K562 treated with DMSO at 1 percent for 24 hours (cell line): Measurements from ENCODE around the gene COPS3. TPM values are rescaled to one million over a fixed set of nuclear protein-coding genes. Genes with fewer than 3 reads are reported as not detected.

Experiments
- total RNA-seq: library from RNA; unstranded; fragments of 300-600 nt; gene quantifications from 2 replicates; pipeline ENCODE4 v1.2.3, GENCODE V29; 2022; ENCODE audit warnings: low read depth; ENCODE audit not compliant: insufficient read depth

COPS3 gene
- 67.0 and 67.5 TPM in 2 replicates for total RNA-seq

GRCh38 chr17:17280613-17281549 lies at the start of gene COPS3:
Gene COPS3, minus strand, starts transcription at chr17:17281246. Its CDS starts 60 bp downstream, at chr17:17281186.

DNA sequence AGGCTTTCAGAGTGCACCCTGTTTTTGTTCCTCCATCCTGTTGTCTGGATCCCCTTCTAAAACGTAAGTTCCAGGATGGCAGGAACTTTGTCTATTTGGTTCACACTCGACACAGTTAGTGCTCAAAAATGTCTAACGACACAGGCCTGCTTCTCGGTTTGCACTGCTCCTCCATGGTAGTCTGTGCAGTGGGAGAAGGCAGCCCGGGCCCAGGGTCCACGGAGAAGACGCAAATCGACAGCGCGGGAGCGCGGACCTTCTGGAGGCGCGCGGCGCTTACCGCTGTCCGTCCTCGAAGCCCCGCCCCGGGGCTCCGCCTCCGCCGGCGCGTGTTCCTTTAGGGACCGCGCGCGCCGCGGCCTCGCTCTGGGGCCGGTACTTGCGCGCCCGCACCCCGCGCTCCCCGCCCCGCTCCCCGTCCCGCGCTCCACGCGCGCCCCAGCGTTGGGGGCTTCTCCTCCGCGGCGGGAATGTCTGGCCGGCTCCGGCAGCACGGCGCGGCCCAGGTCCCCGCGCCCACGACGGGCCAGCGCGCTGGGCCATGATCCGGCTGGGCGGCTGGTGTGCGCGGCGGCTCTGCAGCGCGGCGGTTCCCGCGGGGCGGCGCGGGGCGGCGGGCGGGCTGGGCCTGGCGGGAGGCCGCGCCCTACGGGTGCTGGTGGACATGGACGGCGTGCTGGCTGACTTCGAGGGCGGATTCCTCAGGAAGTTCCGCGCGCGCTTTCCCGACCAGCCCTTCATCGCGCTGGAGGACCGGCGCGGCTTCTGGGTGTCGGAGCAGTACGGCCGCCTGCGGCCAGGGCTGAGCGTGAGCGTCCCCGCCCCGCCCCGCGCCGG lies 22.2 kb upstream of the COPS3 start, which contains the start of gene NT5M:
TSS of gene NT5M (plus strand) at position 364 of the 837 bp plus-strand sequence. CDS start at position 542, 178 bp downstream.

GRCh38 chr17:17237026-17237799 lies 43.8 kb downstream of the COPS3 start, which contains the start of gene FLCN:
Gene FLCN, minus strand, starts transcription at chr17:17237168. Its CDS starts 9,031 bp downstream, at chr17:17228137.

DNA sequence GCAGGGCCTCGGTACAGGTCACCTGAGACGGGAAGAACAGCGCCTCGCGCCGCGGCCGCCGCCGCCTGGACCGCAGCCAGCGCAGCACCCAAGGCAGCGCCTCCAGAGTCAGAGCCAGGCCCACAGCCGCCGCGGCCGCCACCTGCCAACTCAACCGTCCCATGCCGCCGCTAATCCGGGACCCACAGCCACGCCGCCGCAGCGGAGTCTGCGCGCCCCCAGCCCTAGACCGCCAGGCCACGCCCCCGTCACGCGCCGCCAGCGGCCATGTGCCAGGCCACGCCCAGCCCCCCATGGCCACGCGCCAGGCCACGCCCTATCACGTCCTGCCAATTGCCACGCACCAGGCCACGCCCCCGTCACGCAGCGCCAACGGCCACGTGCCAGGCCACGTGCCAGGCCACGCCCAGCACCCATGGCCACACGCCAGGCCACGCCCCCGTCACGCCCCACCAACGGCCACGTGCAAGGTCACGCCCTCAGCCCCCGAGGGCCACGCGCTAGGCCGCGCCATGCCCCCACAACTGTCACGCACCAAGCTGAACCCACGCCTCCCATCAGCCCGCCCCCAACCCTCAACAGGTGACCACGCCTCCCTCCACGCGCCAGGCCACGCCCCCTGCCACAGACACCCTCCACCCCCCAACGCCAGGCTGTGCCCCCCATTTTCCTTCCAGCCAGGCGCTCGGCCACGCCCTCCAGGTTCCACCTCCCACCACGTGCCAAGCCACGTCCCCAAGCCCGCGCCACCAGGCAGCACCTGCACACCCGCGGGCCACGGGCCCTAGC lies 74.7 kb downstream of the COPS3 start, which contains the start of gene PLD6:
TSS of gene PLD6 (minus strand) at position 210 of the 789 bp plus-strand sequence. CDS start at position 163, 47 bp downstream.

Other genes starting within 250 kb of the COPS3 start
- gene MPRIP, start 238.8 kb downstream of the COPS3 start, total RNA-seq = 46.1 and 49.5 TPM in 2 replicates
- 2.5 and 3.0 TPM in 2 replicates for gene PLD6, start 74.9 kb downstream of the COPS3 start, total RNA-seq
- gene FLCN, start 44.1 kb downstream of the COPS3 start, total RNA-seq = 39.6 and 43.2 TPM in 2 replicates
- gene NT5M, start 22.1 kb upstream of the COPS3 start, total RNA-seq = 18.3 and 18.7 TPM in 2 replicates
- 11.3 and 12.6 TPM in 2 replicates for gene MED9, start 195.8 kb upstream of the COPS3 start, total RNA-seq
- gene RASD1, start 215.1 kb upstream of the COPS3 start, total RNA-seq = 0.76 and 0.93 TPM in 2 replicates